HepG2 (cell line): ENCODE data around the gene TCF25. TPM values are rescaled to one million over a fixed set of nuclear protein-coding genes. Genes with fewer than 3 reads are reported as not detected.
A peak's percentile ranks its signal among the peaks of the same experiment; 100 is the strongest.

Experiments used
- CAMTA2 ChIP-seq: sonication (generic); formaldehyde crosslinking; IDR thresholded peaks from 2 replicates; pipeline ENCODE4 v1.4.0; 2020; ENCODE audit warnings: mild to moderate bottlenecking, missing genetic modification reagents, borderline replicate concordance
- HNF1A ChIP-seq, 2 experiments: sonication (generic) in 1 of 2; formaldehyde crosslinking in 1 of 2; IDR thresholded peaks; 2 replicates each; pipeline versions ENCODE4 v1.4.0 to v1.6.1; 2016 to 2020; ENCODE audit warnings: borderline replicate concordance in 1 of 2, low read depth in 1 of 2, mild to moderate bottlenecking in 1 of 2, missing genetic modification reagents in 1 of 2
- NCOR1 ChIP-seq: fragments of 200-600 bp; sonication (generic); IDR thresholded peaks from 2 replicates; pipeline ENCODE4 v1.7.0; 2017; ENCODE audit warnings: antibody characterized with exemption, low read length, borderline replicate concordance
- NR0B2 ChIP-seq: sonication (generic); formaldehyde crosslinking; IDR thresholded peaks from 2 replicates; pipeline ENCODE4 v1.4.0; 2020; ENCODE audit warnings: mild to moderate bottlenecking, missing genetic modification reagents
- NR2F6 ChIP-seq, 2 experiments: IDR thresholded peaks; 2 replicates each; pipeline ENCODE4 v1.6.1; 2016; ENCODE audit warnings: antibody characterized with exemption in 1 of 2, mild to moderate bottlenecking in 1 of 2
- RNF219 ChIP-seq: sonication (generic); formaldehyde crosslinking; IDR thresholded peaks from 2 replicates; pipeline ENCODE4 v1.5.0; 2020; ENCODE audit warnings: mild to moderate bottlenecking, missing genetic modification reagents
- SALL1 ChIP-seq: sonication (generic); formaldehyde crosslinking; IDR thresholded peaks from 2 replicates; pipeline ENCODE4 v1.8.0; 2022; ENCODE audit warnings: mild to moderate bottlenecking, missing genetic modification reagents
- SNAPC4 ChIP-seq: sonication (generic); formaldehyde crosslinking; IDR thresholded peaks from 2 replicates; pipeline ENCODE4 v1.4.0; 2020; ENCODE audit warnings: mild to moderate bottlenecking, missing genetic modification reagents
- STAG1 ChIP-seq: sonication (generic); formaldehyde crosslinking; IDR thresholded peaks from 2 replicates; pipeline ENCODE4 v1.4.0; 2020; ENCODE audit warnings: missing genetic modification reagents
- ZFX ChIP-seq: sonication (generic); formaldehyde crosslinking; IDR thresholded peaks from 2 replicates; pipeline ENCODE4 v1.4.0; 2020; ENCODE audit warnings: mild to moderate bottlenecking, low read depth, missing genetic modification reagents, moderate library complexity
- ZNF574 ChIP-seq: sonication (generic); formaldehyde crosslinking; IDR thresholded peaks from 2 replicates; pipeline ENCODE4 v1.4.0; 2020; ENCODE audit warnings: missing genetic modification reagents
- polyA plus RNA-seq, 8 experiments: library from polyadenylated mRNA; depleted of rRNA in 3 of 8; stranded (reverse) in 7 of 8; unstranded in 1 of 8; fragments of >200 nt; fragmentation: Illumina TruSeq in 4 of 8; extraction: Trizol in 4 of 8; gene quantifications; 2 replicates each; pipeline versions ENCODE4 v1.2.1 to v1.2.3, GENCODE V29; 2011 to 2016; ENCODE audit warnings: low read depth in 4 of 8, missing spikeins in 1 of 8, mixed read lengths in 1 of 8; ENCODE audit not compliant: insufficient read depth in 1 of 8
- total RNA-seq, 5 experiments: library from RNA; depleted of rRNA; stranded (reverse); fragments of >200 nt; fragmentation: Illumina TruSeq; extraction: Trizol; gene quantifications; 2 replicates each; pipeline ENCODE4 v1.2.3, GENCODE V29; 2016; ENCODE audit warnings: low read depth in 1 of 5

TCF25 gene
- total and polyA plus RNA-seq, 2 of the 13 experiments (the other 11 are each of a cell fraction or from before 2014, with no cell fraction given) = 138 to 206 TPM

GRCh38 chr16:89922884-89923639 is 49.7 kb downstream of the TCF25 start, which contains the start of gene TUBB3 (continued):
- TF ChIP-seq HNF1A (IDR thresholded peaks at IDR 0.05; ENCODE audit: low read depth) (no peak), HNF1A (CRISPR knock-in tag; IDR thresholded peaks at IDR 0.05; ENCODE audit: borderline replicate concordance) (peak; percentile 11; the same call in 1 of the 2 replicates), CAMTA2 (peak; percentile 85; the same call in 1 of the 2 replicates), SALL1 (CRISPR knock-in tag) (peak; percentile 39; the same call in 1 of the 2 replicates), RNF219 (CRISPR knock-in tag) (0 out of 2 replicates have a peak, but pooled peaks have one; percentile 11), NCOR1 (peak; percentile 10; the same call in 1 of the 2 replicates), ZFX (CRISPR knock-in tag) (peak; percentile 72), SNAPC4 (CRISPR knock-in tag) (no peak), STAG1 (CRISPR knock-in tag) (no peak), NR0B2 (CRISPR knock-in tag) (peak; percentile 89), NR2F6 (IDR thresholded peaks at IDR 0.05) (no peak), NR2F6 (CRISPR knock-in tag; IDR thresholded peaks at IDR 0.05) (0 out of 2 replicates have a peak, but pooled peaks have one; percentile 4), ZNF574 (CRISPR knock-in tag) (no peak)
